Right renal pelvis (tissue), 4 donors: ENCODE data around the gene PAQR6. TPM values are rescaled to one million over a fixed set of nuclear protein-coding genes. Genes with fewer than 3 reads are reported as not detected.

ENCODE experiments used
- DNase-seq, 4 donors: peaks; one replicate each; pipeline ENCODE4 v3.0.0-alpha.2; 2013; ENCODE audit warnings: low read depth in 4 of 4, low spot score in 3 of 4, missing footprints in 1 of 4
- polyA plus RNA-seq, 4 donors: library from polyadenylated mRNA; unstranded; fragments of 120-200 nt; gene quantifications; one replicate each; pipeline ENCODE4 v1.2.1, GENCODE V29; 2013; ENCODE audit not compliant: insufficient read length in 4 of 4

The PAQR6 gene
- polyA plus RNA-seq, 4 donors = 2.5 to 5.0 (median 3.8) TPM

- DNase-seq = no peak
Measured at GRCh38 chr1:156266051-156266450, 18.2 kb upstream of the PAQR6 start.

GRCh38 chr1:156263288-156263655 lies 15.4 kb upstream of the PAQR6 start:
- DNase-seq = no peak

- DNase-seq = no peak
Measured at GRCh38 chr1:156262461-156263287, 14.8 kb upstream of the PAQR6 start.

- no peak for DNase-seq
Measured at GRCh38 chr1:156260896-156261295, 13.0 kb upstream of the PAQR6 start.

GRCh38 chr1:156259805-156260204 lies 11.9 kb upstream of the PAQR6 start:
- no peak for DNase-seq

GRCh38 chr1:156258859-156259258 lies 11.0 kb upstream of the PAQR6 start:
- no peak for DNase-seq

GRCh38 chr1:156257711-156258110 lies 9.9 kb upstream of the PAQR6 start:
- no peak for DNase-seq

- no peak for DNase-seq
Measured at GRCh38 chr1:156253634-156254033, 5.8 kb upstream of the PAQR6 start.

- no peak for DNase-seq
Measured at GRCh38 chr1:156251527-156251926, 3.7 kb upstream of the PAQR6 start.

- DNase-seq = no peak
Measured at GRCh38 chr1:156249593-156249992, 1.7 kb upstream of the PAQR6 start.

GRCh38 chr1:156248323-156248683 lies 447 bp upstream of the PAQR6 start:
- DNase-seq = no peak

- no peak for DNase-seq
Measured at GRCh38 chr1:156246781-156247459, 936 bp downstream of the PAQR6 start.

GRCh38 chr1:156246241-156246780 lies 1.5 kb downstream of the PAQR6 start:
- DNase-seq = no peak

GRCh38 chr1:156245451-156246232 lies 2.2 kb downstream of the PAQR6 start:
- DNase-seq = peak in 1 of 4 donors; percentile 22

GRCh38 chr1:156244712-156245111 lies 3.1 kb downstream of the PAQR6 start:
- no peak for DNase-seq

- no peak for DNase-seq
Measured at GRCh38 chr1:156244126-156244525, 3.7 kb downstream of the PAQR6 start.

GRCh38 chr1:156242738-156243137 lies 5.1 kb downstream of the PAQR6 start:
- no peak for DNase-seq

- DNase-seq = no peak
Measured at GRCh38 chr1:156241926-156242325, 5.9 kb downstream of the PAQR6 start, which contains the start of gene BGLAP. TSS of gene BGLAP (plus strand) at chr1:156242184. CDS start at chr1:156242232, 48 bp downstream.

- DNase-seq = no peak
Measured at GRCh38 chr1:156241311-156241811, 6.5 kb downstream of the PAQR6 start.

- no peak for DNase-seq
Measured at GRCh38 chr1:156238248-156238647, 9.6 kb downstream of the PAQR6 start.

- DNase-seq = no peak
Measured at GRCh38 chr1:156236164-156236563, 11.7 kb downstream of the PAQR6 start.
